ENCODE data around the gene TSPAN9. TPM values are rescaled to one million over a fixed set of nuclear protein-coding genes. Genes with fewer than 3 reads are reported as not detected.

The TSPAN9 gene
- total RNA-seq, 1 donor from 2014 or later = 23.8 TPM

- no peak for DNase-seq (ENCODE audit: low read depth, low spot score)
- no peak for TF ChIP-seq CTCF (conservative IDR thresholded peaks at IDR 0.05)
- Mint-ChIP-seq H3K36me3 (ENCODE audit: low read depth) (no peaks in the 10 kb centered on the region), H3K9me3 (no peaks in the 10 kb centered on the region), H3K4me3 (no peak overlapping the region), H3K4me1 (peaks cover 51% of the 10 kb centered on the region), H3K27me3 (ENCODE audit: low read depth) (no peaks in the 10 kb centered on the region), H3K27ac (ENCODE audit: unreplicated experiment) (no peak overlapping the region)
These were observed 74.9 kb downstream of the TSPAN9 start for GRCh38 chr12:3152011-3152511.

GRCh38 chr12:3152892-3153291 is 75.7 kb downstream of the TSPAN9 start:
- Mint-ChIP-seq H3K9me3 (no peaks in the 10 kb centered on the region), H3K4me1 (peaks cover 57% of the 10 kb centered on the region), H3K4me3 (no peak overlapping the region), H3K27me3 (ENCODE audit: low read depth) (no peaks in the 10 kb centered on the region), H3K36me3 (ENCODE audit: low read depth) (no peaks in the 10 kb centered on the region), H3K27ac (ENCODE audit: unreplicated experiment) (no peak overlapping the region)
- no peak for TF ChIP-seq CTCF (conservative IDR thresholded peaks at IDR 0.05)
- DNase-seq (ENCODE audit: low read depth, low spot score) = no peak

- Mint-ChIP-seq H3K27me3 (ENCODE audit: low read depth) (no peaks in the 10 kb centered on the region), H3K4me1 (peaks cover 64% of the 10 kb centered on the region), H3K4me3 (no peak overlapping the region), H3K9me3 (no peaks in the 10 kb centered on the region), H3K36me3 (ENCODE audit: low read depth) (no peaks in the 10 kb centered on the region), H3K27ac (ENCODE audit: unreplicated experiment) (no peak overlapping the region)
- no peak for TF ChIP-seq CTCF (conservative IDR thresholded peaks at IDR 0.05)
- DNase-seq (ENCODE audit: low read depth, low spot score) = no peak
These were observed 76.8 kb downstream of the TSPAN9 start for GRCh38 chr12:3154006-3154405.

- Mint-ChIP-seq H3K4me1 (peaks cover 55% of the 10 kb centered on the region), H3K27ac (ENCODE audit: unreplicated experiment) (peak overlapping the region; percentile 85), H3K4me3 (peak overlapping the region; percentile 79), H3K9me3 (no peaks in the 10 kb centered on the region), H3K27me3 (ENCODE audit: low read depth) (no peaks in the 10 kb centered on the region), H3K36me3 (ENCODE audit: low read depth) (peaks cover 2% of the 10 kb centered on the region)
- no peak for DNase-seq (ENCODE audit: low read depth, low spot score)
- TF ChIP-seq CTCF (conservative IDR thresholded peaks at IDR 0.05) = no peak
These were observed 78.7 kb downstream of the TSPAN9 start for GRCh38 chr12:3155702-3156370.

- no peak for DNase-seq (ENCODE audit: low read depth, low spot score)
- no peak for TF ChIP-seq CTCF (conservative IDR thresholded peaks at IDR 0.05)
- peaks cover 44% of the 10 kb centered on the region for H3K4me1 Mint-ChIP-seq
- H3K27ac Mint-ChIP-seq (ENCODE audit: unreplicated experiment) = no peak overlapping the region
- H3K9me3 Mint-ChIP-seq = peaks cover 2% of the 10 kb centered on the region
- H3K4me3 Mint-ChIP-seq = no peak overlapping the region
- H3K36me3 Mint-ChIP-seq (ENCODE audit: low read depth) = peaks cover 8% of the 10 kb centered on the region
- no peaks in the 10 kb centered on the region for H3K27me3 Mint-ChIP-seq (ENCODE audit: low read depth)
These were observed 80.6 kb downstream of the TSPAN9 start for GRCh38 chr12:3157581-3158323.

Measured in neural crest cell (in vitro differentiated cells).